Tibial nerve (tissue), 3 donors: ENCODE measurements around the gene NT5DC2.

Experiments used
- CTCF ChIP-seq, 5 experiments: fragments of 200-600 bp in 3 of 5; fragments of 450-650 bp in 2 of 5; sonication (generic) in 3 of 5; IDR thresholded peaks; one replicate each; pipeline ENCODE4 v1.5.1; 2016 to 2019; ENCODE audit warnings: antibody characterized with exemption in 5 of 5, mild to moderate bottlenecking in 3 of 5, moderate library complexity in 2 of 5
- POLR2A ChIP-seq, 2 donors: fragments of 450-650 bp; IDR thresholded peaks; one replicate each; pipeline ENCODE4 v1.6.1; 2017; ENCODE audit warnings: antibody characterized with exemption in 2 of 2, mild to moderate bottlenecking in 2 of 2, moderate library complexity in 2 of 2

- TF ChIP-seq POLR2A (IDR thresholded peaks at IDR 0.05) (no peak), CTCF (IDR thresholded peaks at IDR 0.05) (no peak)
Observed at GRCh38 chr3:52525680-52526561, 7.7 kb downstream of the NT5DC2 start.
